Endothelial cell of umbilical vein (primary cell): ENCODE measurements around the gene ACAP1.

Experiments used
- CTCF ChIP-seq, 2 donors: IDR thresholded peaks; 1 replicate in 1 of 2; 2 replicates in 1 of 2; pipeline ENCODE4 v1.5.1; 2011; ENCODE audit warnings: low read length in 2 of 2, mild to moderate bottlenecking in 2 of 2, moderate library complexity in 2 of 2, control low read depth in 1 of 2, inconsistent platforms in 1 of 2, low read depth in 1 of 2; ENCODE audit not compliant: insufficient read depth in 1 of 2; ENCODE audit errors: extremely low read depth in 1 of 2
- EZH2 ChIP-seq: IDR thresholded peaks from 2 replicates; pipeline ENCODE4 v1.6.1; 2012; ENCODE audit warnings: borderline replicate concordance, low read depth, mild to moderate bottlenecking, moderate library complexity, low read length, inconsistent platforms; ENCODE audit not compliant: severe bottlenecking
- FOS ChIP-seq: IDR thresholded peaks from 2 replicates; pipeline ENCODE4 v1.6.1; 2011; ENCODE audit warnings: mild to moderate bottlenecking, low read length, moderate library complexity, borderline replicate concordance; ENCODE audit not compliant: insufficient read depth
- POLR2A ChIP-seq: IDR thresholded peaks from 2 replicates; pipeline ENCODE4 v1.6.1; 2012; ENCODE audit warnings: low read depth, mild to moderate bottlenecking, control low read depth, low read length
- POLR2AphosphoS5 ChIP-seq: IDR thresholded peaks from 2 replicates; pipeline ENCODE4 v1.6.1; 2012; ENCODE audit warnings: low read depth, mild to moderate bottlenecking, control low read depth, low read length, moderate library complexity; ENCODE audit not compliant: insufficient read depth
- TF ChIP-seq, protein P1 (sequence below): IDR thresholded peaks from 2 replicates; pipeline ENCODE4 v1.6.1; 2011; ENCODE audit not compliant: insufficient read depth, insufficient read length

GRCh38 chr17:7363311-7363710 lies 27.0 kb downstream of the ACAP1 start:
- TF ChIP-seq CTCF (IDR thresholded peaks at IDR 0.05; ENCODE audit: extremely low read depth in 1 of 2, insufficient read depth in 1 of 2, low read depth in 1 of 2, low read length in 2 of 2) (no peak), POLR2A (no peak), POLR2AphosphoS5 (no peak), EZH2 (no peak), FOS (no peak)
- TF ChIP-seq, protein P1, sequence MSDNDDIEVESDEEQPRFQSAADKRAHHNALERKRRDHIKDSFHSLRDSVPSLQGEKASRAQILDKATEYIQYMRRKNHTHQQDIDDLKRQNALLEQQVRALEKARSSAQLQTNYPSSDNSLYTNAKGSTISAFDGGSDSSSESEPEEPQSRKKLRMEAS = no peak
